Measurements from ENCODE around the gene SPAG7. TPM values are rescaled to one million over a fixed set of nuclear protein-coding genes. Genes with fewer than 3 reads are reported as not detected.

SPAG7 gene
- total and polyA plus RNA-seq, 7 donors = 42.6 to 84.5 (median 73.9) TPM

GRCh38 chr17:4944554-4945175 is 23.0 kb downstream of the SPAG7 start:
- Histone ChIP-seq H3K36me3 (peaks cover 16 to 48% (median 33%) of the 10 kb centered on the region in 4 donors), H3K4me1 (peaks cover 0 to 56% (median 47%) of the 10 kb centered on the region in 4 donors), H3K4me3 (peak overlapping the region in 1 of 4 donors; percentile 96), H3K9me3 (no peaks in the 10 kb centered on the region), H3K27ac (peak overlapping the region; percentile 98 to 100 (median 99)), H3K27me3 (no peaks in the 10 kb centered on the region)
- no peak for DNase-seq
- TF ChIP-seq POLR2AphosphoS5 (IDR thresholded peaks at IDR 0.05) (no peak), POLR2A (IDR thresholded peaks at IDR 0.05) (no peak), CTCF (IDR thresholded peaks at IDR 0.05) (no peak), EP300 (IDR thresholded peaks at IDR 0.05) (no peak)
- 44 to 59% methylated on average over 8 of the region's 8 CpGs for WGBS, 2 donors
- intact Hi-C loops (cut with DNase I) = no loop called here

GRCh38 chr17:4944163-4944553 is 23.5 kb downstream of the SPAG7 start:
- 15 to 48% methylated on average over 3 of the region's 3 CpGs for WGBS, 2 donors
- intact Hi-C loops (cut with DNase I) = no loop called here
- H3K9me3 ChIP-seq = no peaks in the 10 kb centered on the region
- H3K4me3 ChIP-seq = no peak overlapping the region
- H3K27ac ChIP-seq = peak overlapping the region; percentile 98 to 100 (median 99)
- peaks cover 16 to 48% (median 33%) of the 10 kb centered on the region in 4 donors for H3K36me3 ChIP-seq
- no peak for DNase-seq
- H3K4me1 ChIP-seq = peaks cover 0 to 57% (median 48%) of the 10 kb centered on the region in 4 donors
- TF ChIP-seq CTCF (IDR thresholded peaks at IDR 0.05) (no peak), POLR2AphosphoS5 (IDR thresholded peaks at IDR 0.05) (peak in 1 of 4 donors; percentile 34)
- H3K27me3 ChIP-seq = no peaks in the 10 kb centered on the region

GRCh38 chr17:4942760-4943508 is 24.7 kb downstream of the SPAG7 start:
- TF ChIP-seq CTCF (IDR thresholded peaks at IDR 0.05) = no peak
- no peak for TF ChIP-seq POLR2A (IDR thresholded peaks at IDR 0.05)
- no peak for TF ChIP-seq POLR2AphosphoS5 (IDR thresholded peaks at IDR 0.05)
- no peak for TF ChIP-seq EP300 (IDR thresholded peaks at IDR 0.05)
- H3K9me3 ChIP-seq = no peaks in the 10 kb centered on the region
- H3K27me3 ChIP-seq = no peaks in the 10 kb centered on the region
- no peak overlapping the region for H3K4me3 ChIP-seq
- peak overlapping the region; percentile 17 to 100 (median 99) for H3K27ac ChIP-seq
- DNase-seq = no peak
- peaks cover 20 to 54% (median 36%) of the 10 kb centered on the region in 4 donors for H3K36me3 ChIP-seq
- WGBS, 2 donors = 80 to 85% methylated on average over 13 of the region's 13 CpGs
- peaks cover 0 to 69% (median 60%) of the 10 kb centered on the region in 4 donors for H3K4me1 ChIP-seq
- intact Hi-C loops (cut with DNase I) = no loop called here

- 18 to 37% methylated on average over 4 of the region's 4 CpGs for WGBS, 2 donors
- no peaks in the 10 kb centered on the region for H3K27me3 ChIP-seq
- DNase-seq = no peak
- intact Hi-C loops (cut with DNase I) = loop anchor here (2.0 kb wide), 2 partner anchors 26 to 32 kb away; partner anchors contain the start of gene SPAG7
- H3K9me3 ChIP-seq = no peaks in the 10 kb centered on the region
- peaks cover 0 to 70% (median 54%) of the 10 kb centered on the region in 4 donors for H3K4me1 ChIP-seq
- H3K4me3 ChIP-seq = peak overlapping the region; percentile 62 to 83 (median 73)
- H3K36me3 ChIP-seq = peaks cover 29 to 63% (median 47%) of the 10 kb centered on the region in 4 donors
- no peak for TF ChIP-seq POLR2AphosphoS5 (IDR thresholded peaks at IDR 0.05)
- no peak for TF ChIP-seq POLR2A (IDR thresholded peaks at IDR 0.05)
- TF ChIP-seq EP300 (IDR thresholded peaks at IDR 0.05) = no peak
- no peak for TF ChIP-seq CTCF (IDR thresholded peaks at IDR 0.05)
- peak overlapping the region; percentile 91 to 96 (median 94) for H3K27ac ChIP-seq
These were observed 26.4 kb downstream of the SPAG7 start for GRCh38 chr17:4941319-4941610.
